AG04449 (cell line): Measurements from ENCODE around the gene CADPS2.
"Not testable (repeated sequence)": the region's sequence is repeated elsewhere in the genome, so short reads cannot be mapped to it uniquely, and the experiment has no call there.

Experiments used
- CTCF ChIA-PET: fragments of 350-600 bp; formaldehyde crosslinking; extraction: SDS; loops from one replicate; lab custom pipeline; 2021; ENCODE audit warnings: antibody characterized with exemption; lab: Yijun Ruan, JAX
- POLR2A ChIA-PET: fragments of 400-600, 350-600 bp; formaldehyde crosslinking; extraction: SDS; loops from one replicate; lab custom pipeline; 2020; ENCODE audit warnings: antibody characterized with exemption, inconsistent platforms; lab: Yijun Ruan, JAX
- DNase-seq: peaks from one replicate; pipeline ENCODE4 v3.0.0-alpha.2; 2010; ENCODE audit warnings: low read depth, low spot score
- H3K4me3 ChIP-seq: 2 replicates; pipeline ENCODE4 v1.5.1; 2011; ENCODE audit warnings: low read depth, mild to moderate bottlenecking, control low read depth, low read length
- CTCF ChIP-seq: IDR thresholded peaks from one replicate; pipeline ENCODE4 v1.5.1; 2011; ENCODE audit warnings: mild to moderate bottlenecking, moderate library complexity, low read length, control low read depth, inconsistent platforms; ENCODE audit not compliant: insufficient read depth; ENCODE audit errors: missing control alignments

CADPS2 gene

DNA sequence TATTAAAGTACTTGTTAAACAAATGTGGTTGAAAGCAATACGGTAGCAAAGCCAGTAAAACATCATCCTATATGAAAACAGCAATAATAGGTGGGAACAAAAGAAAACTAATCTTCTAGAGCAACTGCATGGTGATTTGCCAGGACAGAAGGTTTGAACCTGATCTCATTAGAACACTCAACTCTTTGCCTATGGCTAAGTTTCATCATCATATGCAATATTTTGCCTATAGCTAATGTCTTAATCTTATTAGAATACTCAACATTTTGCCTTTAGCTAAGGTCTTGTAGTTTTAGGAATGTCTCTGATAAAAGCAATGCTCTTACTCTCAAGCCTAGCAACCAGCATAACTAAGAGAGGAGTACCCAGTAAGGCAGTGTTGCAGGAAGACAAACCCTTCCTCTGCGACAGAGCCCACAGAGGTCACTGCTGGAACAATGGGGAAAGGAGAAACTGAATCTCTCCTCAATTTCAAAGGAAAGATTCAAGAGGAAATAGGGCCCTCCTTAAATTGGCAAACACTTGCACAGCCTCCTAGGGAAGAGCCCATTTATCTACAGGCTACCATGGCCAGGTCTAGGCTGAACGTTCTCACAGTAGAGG lies 38.3 kb downstream of the CADPS2 start:
- no peak overlapping the region for H3K4me3 ChIP-seq
- ChIA-PET POLR2A (no interaction called here), CTCF (no interaction called here)
- no peak for DNase-seq
- no peak for TF ChIP-seq CTCF

- ChIA-PET CTCF (no interaction called here), POLR2A (no interaction called here)
- no peak for TF ChIP-seq CTCF
- no peak for DNase-seq
- no peak overlapping the region for H3K4me3 ChIP-seq
Observed at GRCh38 chr7:122846591-122846990, 39.7 kb downstream of the CADPS2 start.

DNA sequence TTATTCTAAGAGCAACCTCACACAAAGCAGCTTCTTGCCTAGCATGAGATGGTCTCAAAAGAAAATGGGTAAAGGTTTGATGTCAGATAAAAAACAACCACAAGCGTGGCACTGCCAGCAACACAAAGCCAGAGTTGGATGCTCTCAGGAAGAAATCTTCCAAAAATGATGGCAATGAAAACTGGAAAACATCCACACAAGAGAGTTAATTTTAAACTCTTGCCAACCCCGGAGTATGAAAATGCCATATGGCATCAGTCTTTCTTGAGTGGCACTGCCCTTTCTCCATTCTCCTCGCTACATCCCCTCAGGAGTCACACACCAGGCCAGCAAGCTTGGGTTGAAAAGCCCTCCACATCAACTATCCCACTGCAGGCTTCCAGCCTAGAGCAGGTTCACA lies 41.0 kb downstream of the CADPS2 start:
- ChIA-PET POLR2A (no interaction called here), CTCF (no interaction called here)
- DNase-seq: no peak
- no peak for TF ChIP-seq CTCF
- H3K4me3 ChIP-seq: no peak overlapping the region

GRCh38 chr7:122844191-122844988 lies 41.9 kb downstream of the CADPS2 start:
- CTCF ChIA-PET: no interaction called here
- POLR2A ChIA-PET: no interaction called here
- TF ChIP-seq CTCF: no peak
- DNase-seq: no peak
- H3K4me3 ChIP-seq: no peak overlapping the region

DNA sequence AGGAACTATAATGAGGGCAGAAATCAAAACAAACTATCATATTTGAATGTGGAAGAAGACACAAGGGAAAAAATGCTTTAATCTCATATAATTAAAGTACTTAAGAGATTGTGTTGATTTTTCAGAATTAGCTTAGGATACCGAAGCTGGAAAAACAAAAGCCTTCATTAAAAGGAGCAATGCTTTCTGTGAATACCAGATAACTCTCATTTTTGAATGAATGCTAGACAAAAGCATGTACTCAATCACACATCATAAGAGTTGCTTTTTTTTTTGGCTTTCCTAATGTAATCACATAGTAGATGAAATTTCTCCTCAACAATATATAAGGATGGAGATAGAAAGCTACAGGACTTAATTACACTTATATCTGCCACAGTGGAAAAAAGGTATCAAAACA lies 43.3 kb downstream of the CADPS2 start:
- no peak for DNase-seq
- ChIA-PET CTCF (no interaction called here), POLR2A (no interaction called here)
- H3K4me3 ChIP-seq: no peak overlapping the region
- no peak for TF ChIP-seq CTCF

DNA sequence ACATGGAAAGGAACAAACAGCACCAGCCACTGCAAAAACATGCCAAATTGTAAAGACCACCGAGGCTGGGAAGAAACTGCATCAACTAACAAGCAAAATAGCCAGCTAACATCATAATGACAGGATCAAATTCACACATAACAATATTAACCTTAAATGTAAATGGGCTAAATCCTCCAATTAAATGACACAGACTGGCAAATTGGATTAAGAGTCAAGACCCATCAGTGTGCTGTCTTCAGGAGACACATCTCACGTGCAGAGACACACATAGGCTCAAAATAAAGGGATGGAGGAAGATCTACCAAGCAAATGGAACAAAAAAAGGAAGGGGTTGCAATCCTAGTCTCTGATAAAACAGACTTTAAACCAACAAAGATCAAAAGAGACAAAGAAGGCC lies 50.0 kb downstream of the CADPS2 start:
- CTCF ChIA-PET, H3K4me3 ChIP-seq, POLR2A ChIA-PET, DNase-seq: not testable (repeated sequence)

DNA sequence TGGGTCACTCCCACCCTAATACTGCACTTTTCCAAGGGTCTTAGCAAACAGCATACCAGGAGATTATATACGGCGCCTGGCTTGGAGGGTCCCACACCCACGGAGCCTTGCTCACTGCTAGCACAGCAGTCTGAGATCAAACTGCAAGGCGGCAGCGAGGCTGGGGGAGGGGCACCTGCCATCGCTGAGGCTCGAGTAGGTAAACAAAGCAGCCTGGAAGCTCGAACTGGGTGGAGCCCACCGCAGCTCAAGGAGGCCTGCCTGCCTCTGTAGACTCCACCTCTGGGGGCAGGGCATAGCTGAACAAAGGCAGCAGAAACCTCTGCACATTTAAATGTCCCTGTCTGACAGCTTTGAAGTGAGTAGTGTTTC lies 51.7 kb downstream of the CADPS2 start:
- CTCF ChIA-PET, H3K4me3 ChIP-seq, POLR2A ChIA-PET, DNase-seq: not testable (repeated sequence)
